K562 (cell line): ENCODE measurements around the gene BPNT1. TPM values are rescaled to one million over a fixed set of nuclear protein-coding genes. Genes with fewer than 3 reads are reported as not detected.

Source experiments
- ATAC-seq: fragments of 200-7000 bp; cut with Tn5 transposase; 3 replicates; pipeline ENCODE4 v1.9.1; 2020; ENCODE audit warnings: moderate library complexity
- BruUV-seq: library from RNA; stranded (reverse); fragments of 400-500 nt; replicated peaks from 2 replicates; lab custom pipeline; 2021; lab: Mats Ljungman, UMichigan
- CTCF ChIA-PET: fragments of 300-600 bp; formaldehyde crosslinking; extraction: SDS; loops from one replicate; lab custom pipeline; 2021; ENCODE audit warnings: low intra/inter-chr PET ratio; lab: Yijun Ruan, JAX
- POLR2A ChIA-PET: fragments of 300-600, 350-650 bp; sonication (Branson Sonifier 250); formaldehyde crosslinking; extraction: SDS; loops from one replicate; lab custom pipeline; 2021; ENCODE audit warnings: antibody characterized with exemption, inconsistent platforms; lab: Yijun Ruan, JAX
- DNase-seq, 4 experiments: peaks; one replicate each; pipeline versions ENCODE4 v3.0.0 to v3.0.0-alpha.2; 2011 to 2018; ENCODE audit warnings: low spot score in 3 of 4, mixed read lengths in 3 of 4; ENCODE audit errors: extremely low read depth in 1 of 4
- FAIRE-seq: peaks from 2 replicates; lab custom pipeline; 2011; peaks lifted over from hg19 to GRCh38; lab: Jason Lieb, UNC
- H2AFZ ChIP-seq: 2 replicates; pipeline ENCODE4 v1.6.0; 2011; ENCODE audit warnings: low read depth, low read length, control low read depth, inconsistent platforms
- H3K27ac ChIP-seq: fragments of 200-600 bp; 3 replicates; pipeline ENCODE4 v1.8.0; 2011; ENCODE audit warnings: low read depth, mild to moderate bottlenecking, control low read depth, inconsistent platforms, low read length, moderate library complexity, mixed read lengths; ENCODE audit errors: extremely low read depth
- H3K27me3 ChIP-seq, 2 experiments: fragments of 300-600 bp in 1 of 2; 2 replicates in 1 of 2; 3 replicates in 1 of 2; pipeline versions ENCODE4 v1.6.0 to v1.8.0; 2011; ENCODE audit warnings: inconsistent platforms in 2 of 2, low read length in 2 of 2, mild to moderate bottlenecking in 1 of 2, mixed read lengths in 1 of 2, moderate library complexity in 1 of 2; ENCODE audit not compliant: control insufficient read depth in 2 of 2, insufficient read depth in 2 of 2
- H3K36me3 ChIP-seq: fragments of 300-600 bp; 3 replicates; pipeline ENCODE4 v1.8.0; 2011; ENCODE audit warnings: mild to moderate bottlenecking, low read length, inconsistent platforms; ENCODE audit not compliant: control insufficient read depth, insufficient read depth
- H3K4me1 ChIP-seq, 2 experiments: fragments of 200-600 bp in 1 of 2; replicated peaks in 1 of 2; 2 replicates in 1 of 2; 3 replicates in 1 of 2; pipeline versions ENCODE4 v1.5.1 to v1.8.0; 2011; ENCODE audit warnings: inconsistent platforms in 2 of 2, low read length in 2 of 2, mild to moderate bottlenecking in 1 of 2, mixed read lengths in 1 of 2, moderate library complexity in 1 of 2; ENCODE audit not compliant: control insufficient read depth in 2 of 2, insufficient read depth in 2 of 2
- H3K4me2 ChIP-seq: 2 replicates; pipeline ENCODE4 v1.6.1; 2011; ENCODE audit warnings: low read length, control low read depth, inconsistent platforms, mixed read lengths; ENCODE audit not compliant: insufficient read depth
- H3K4me3 ChIP-seq: fragments of 200-600 bp; sonication (generic), shearing (Covaris generic); 2 replicates; pipeline ENCODE4 v1.5.1; 2016; ENCODE audit warnings: control low read depth, inconsistent platforms
- H3K79me2 ChIP-seq: fragments of 200-600 bp; 3 replicates; pipeline ENCODE4 v1.8.0; 2011; ENCODE audit warnings: low read length, inconsistent platforms; ENCODE audit not compliant: control insufficient read depth, insufficient read depth
- H3K9ac ChIP-seq, 2 experiments: 2 replicates each; pipeline versions ENCODE4 v1.6.0 to v1.6.1; 2011; ENCODE audit warnings: low read depth in 2 of 2, low read length in 2 of 2, control low read depth in 1 of 2, inconsistent platforms in 1 of 2, mild to moderate bottlenecking in 1 of 2, mixed read lengths in 1 of 2; ENCODE audit not compliant: insufficient read depth in 1 of 2
- H3K9me1 ChIP-seq: one replicate; pipeline ENCODE4 v1.6.0; 2011; ENCODE audit warnings: inconsistent platforms, mild to moderate bottlenecking, low read length, moderate library complexity; ENCODE audit not compliant: control insufficient read depth, insufficient read depth
- H3K9me3 ChIP-seq: replicated peaks from 2 replicates; pipeline ENCODE4 v1.5.1; 2011; ENCODE audit warnings: low read depth, low read length, inconsistent platforms; ENCODE audit not compliant: control insufficient read depth, insufficient read depth
- H4K20me1 ChIP-seq: replicated peaks from 2 replicates; pipeline ENCODE4 v1.6.1; 2011; ENCODE audit warnings: low read length, inconsistent platforms, mixed read lengths; ENCODE audit not compliant: control insufficient read depth, insufficient read depth
- ARNT ChIP-seq, 2 experiments: fragments of 450-650 bp; IDR thresholded peaks; 2 replicates each; pipeline ENCODE4 v1.6.1; 2016; ENCODE audit warnings: mild to moderate bottlenecking in 1 of 2
- FIP1L1 ChIP-seq: fragments of 200-400 bp; formaldehyde crosslinking; IDR thresholded peaks from 2 replicates; pipeline ENCODE4 v1.6.1; 2018; ENCODE audit warnings: mild to moderate bottlenecking, low read depth, low read length; ENCODE audit not compliant: poor library complexity, severe bottlenecking
- FUS ChIP-seq: fragments of 200-400 bp; formaldehyde crosslinking; optimal IDR thresholded peaks from 2 replicates; pipeline ENCODE3; 2017; ENCODE audit warnings: low read depth, low read length
- MIER1 ChIP-seq: fragments of 450-650 bp; IDR thresholded peaks from 2 replicates; pipeline ENCODE4 v1.6.1; 2016; ENCODE audit warnings: antibody characterized with exemption, mild to moderate bottlenecking, low read depth
- MTA2 ChIP-seq: fragments of 450-650 bp; IDR thresholded peaks from 2 replicates; pipeline ENCODE4 v1.6.1; 2016; ENCODE audit warnings: low read depth
- NFIX ChIP-seq: fragments of 250-450 bp; sonication (Bioruptor Pico); IDR thresholded peaks from 2 replicates; pipeline ENCODE4 v1.4.0; 2020; ENCODE audit warnings: low read depth, mild to moderate bottlenecking, moderate library complexity
- NR4A1 ChIP-seq, 2 experiments: fragments of 250-450 bp in 1 of 2; fragments of 450-650 bp in 1 of 2; sonication (Bioruptor Pico) in 1 of 2; IDR thresholded peaks; 2 replicates each; pipeline versions ENCODE4 v1.4.0 to v1.6.1; 2016 to 2020; ENCODE audit warnings: mild to moderate bottlenecking in 2 of 2, missing compliant biosample characterization in 1 of 2, missing genetic modification characterization in 1 of 2, moderate library complexity in 1 of 2
- U2AF1 ChIP-seq: fragments of 200-400 bp; formaldehyde crosslinking; optimal IDR thresholded peaks from 2 replicates; pipeline ENCODE3; 2017; ENCODE audit warnings: mild to moderate bottlenecking, low read depth, low read length, moderate library complexity
- ZNF23 ChIP-seq: fragments of 250-450 bp; sonication (Bioruptor Pico); IDR thresholded peaks from 2 replicates; pipeline ENCODE4 v1.4.0; 2020; ENCODE audit warnings: mild to moderate bottlenecking
- ZNF764 ChIP-seq: fragments of 250-450 bp; sonication (Bioruptor Pico); IDR thresholded peaks from 2 replicates; pipeline ENCODE4 v1.4.0; 2020; ENCODE audit warnings: low read depth, mild to moderate bottlenecking, moderate library complexity
- in situ Hi-C: fragments of 300-500 bp; cut with MboI; formaldehyde crosslinking; loops from 4 replicates; pipeline ENCODE4 v1.15.0; 2018; ENCODE audit warnings: inconsistent platforms, mixed read lengths
- intact Hi-C: fragments of 100-400 bp; cut with micrococcal nuclease; formaldehyde crosslinking; loops from 2 replicates; pipeline ENCODE4 v1.14.2; 2022
- polyA plus RNA-seq, 8 experiments: library from polyadenylated mRNA; depleted of rRNA in 4 of 8; stranded (reverse) in 5 of 8; unstranded in 3 of 8; fragments of >200 nt; fragmentation: Nextera tagmentation in 2 of 8; fragmentation: Illumina TruSeq in 1 of 8; extraction: Ambion mirVana in 2 of 8; extraction: Trizol in 1 of 8; gene quantifications; 2 replicates each; pipeline versions ENCODE4 v1.2.1 to v1.2.3, GENCODE V29; 2011 to 2014; ENCODE audit warnings: inconsistent platforms in 1 of 8, missing spikeins in 1 of 8
- total RNA-seq, 7 experiments: library from RNA; depleted of rRNA in 6 of 7; stranded (reverse); fragments of >200 nt in 6 of 7; fragmentation: Illumina TruSeq in 2 of 7; extraction: Trizol in 2 of 7; gene quantifications; 2 replicates each; pipeline versions ENCODE4 v1.2.1 to v1.2.3, GENCODE V29; 2011 to 2021; ENCODE audit warnings: low replicate concordance in 1 of 7
- TF ChIP-seq, protein P1 (sequence below), 2 experiments: fragments of 450-650 bp in 1 of 2; sonication (generic) in 1 of 2; formaldehyde crosslinking in 1 of 2; IDR thresholded peaks in 1 of 2; conservative IDR thresholded peaks in 1 of 2; 2 replicates each; pipeline versions ENCODE4 v1.6.1 to v1.8.1; 2016 to 2023; ENCODE audit warnings: mild to moderate bottlenecking in 2 of 2, moderate library complexity in 2 of 2, inconsistent platforms in 1 of 2, missing genetic modification reagents in 1 of 2
- TF ChIP-seq, protein P2 (sequence below): fragments of 250-450 bp; sonication (Bioruptor Pico); IDR thresholded peaks from 2 replicates; pipeline ENCODE4 v1.8.0; 2021; ENCODE audit warnings: borderline replicate concordance, mild to moderate bottlenecking, moderate library complexity; ENCODE audit not compliant: poor library complexity, severe bottlenecking
- TF ChIP-seq, protein P3 (sequence below): fragments of 450-650 bp; formaldehyde crosslinking; IDR thresholded peaks from 2 replicates; pipeline ENCODE4 v1.4.0; 2020; ENCODE audit warnings: mild to moderate bottlenecking
- TF ChIP-seq, protein P4 (sequence below): fragments of 250-450 bp; sonication (Bioruptor Pico); IDR thresholded peaks from 2 replicates; pipeline ENCODE4 v1.8.0; 2021; ENCODE audit warnings: moderate library complexity, mild to moderate bottlenecking, inconsistent platforms
- TF ChIP-seq, protein P5 (sequence below): fragments of 450-650 bp; formaldehyde crosslinking; IDR thresholded peaks from 2 replicates; pipeline ENCODE4 v1.4.0; 2022; ENCODE audit warnings: mild to moderate bottlenecking, moderate library complexity
- TF ChIP-seq, protein P6 (sequence below): sonication (generic); formaldehyde crosslinking; IDR thresholded peaks from 2 replicates; pipeline ENCODE4 v1.8.1; 2023; ENCODE audit warnings: mild to moderate bottlenecking, missing genetic modification reagents

Gene BPNT1
- total and polyA plus RNA-seq, 9 of the 15 experiments (the other 6 are each of a cell fraction or from before 2014, with no cell fraction given): 30.2 to 73.8 (median 40.5) TPM

DNA sequence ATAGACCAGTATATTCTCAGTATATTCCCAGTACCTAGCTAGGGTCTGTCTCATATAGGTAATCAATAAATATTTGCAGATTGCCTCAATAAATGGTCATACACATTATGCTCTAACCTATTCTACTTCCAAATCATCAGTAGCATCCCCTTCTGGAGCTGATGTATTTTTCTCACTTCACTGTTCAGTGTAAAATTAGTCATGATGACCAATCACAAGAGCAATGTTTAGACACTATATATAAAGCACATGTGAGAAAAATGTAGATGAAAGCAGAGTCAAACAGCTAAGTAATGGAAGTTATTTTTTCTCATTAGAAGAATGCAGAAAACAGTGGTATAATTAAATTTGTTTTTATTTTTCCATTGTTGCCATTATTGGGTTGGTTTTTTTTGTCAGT is 78.0 kb downstream of the BPNT1 start:
- H3K36me3 ChIP-seq: peaks cover 90% of the 10 kb centered on the region
- no peak for TF ChIP-seq FUS
- no peak for TF ChIP-seq NFIX
- TF ChIP-seq, protein P1, sequence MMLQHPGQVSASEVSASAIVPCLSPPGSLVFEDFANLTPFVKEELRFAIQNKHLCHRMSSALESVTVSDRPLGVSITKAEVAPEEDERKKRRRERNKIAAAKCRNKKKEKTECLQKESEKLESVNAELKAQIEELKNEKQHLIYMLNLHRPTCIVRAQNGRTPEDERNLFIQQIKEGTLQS (IDR thresholded peaks at IDR 0.05): no peak
- TF ChIP-seq, protein P1 (CRISPR knock-in tag; conservative IDR thresholded peaks at IDR 0.05): no peak
- TF ChIP-seq, protein P2, sequence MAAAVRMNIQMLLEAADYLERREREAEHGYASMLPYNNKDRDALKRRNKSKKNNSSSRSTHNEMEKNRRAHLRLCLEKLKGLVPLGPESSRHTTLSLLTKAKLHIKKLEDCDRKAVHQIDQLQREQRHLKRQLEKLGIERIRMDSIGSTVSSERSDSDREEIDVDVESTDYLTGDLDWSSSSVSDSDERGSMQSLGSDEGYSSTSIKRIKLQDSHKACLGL (CRISPR knock-in tag): no peak
- no peak for TF ChIP-seq MIER1
- TF ChIP-seq ZNF23 (CRISPR knock-in tag): no peak
- TF ChIP-seq MTA2: no peak
- TF ChIP-seq NR4A1 (CRISPR knock-in tag; IDR thresholded peaks at IDR 0.05): no peak
- TF ChIP-seq NR4A1 (tag; IDR thresholded peaks at IDR 0.05): no peak
- no peak for TF ChIP-seq FIP1L1
- TF ChIP-seq, protein P3, sequence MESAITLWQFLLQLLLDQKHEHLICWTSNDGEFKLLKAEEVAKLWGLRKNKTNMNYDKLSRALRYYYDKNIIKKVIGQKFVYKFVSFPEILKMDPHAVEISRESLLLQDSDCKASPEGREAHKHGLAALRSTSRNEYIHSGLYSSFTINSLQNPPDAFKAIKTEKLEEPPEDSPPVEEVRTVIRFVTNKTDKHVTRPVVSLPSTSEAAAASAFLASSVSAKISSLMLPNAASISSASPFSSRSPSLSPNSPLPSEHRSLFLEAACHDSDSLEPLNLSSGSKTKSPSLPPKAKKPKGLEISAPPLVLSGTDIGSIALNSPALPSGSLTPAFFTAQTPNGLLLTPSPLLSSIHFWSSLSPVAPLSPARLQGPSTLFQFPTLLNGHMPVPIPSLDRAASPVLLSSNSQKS: no peak
- TF ChIP-seq, protein P4, sequence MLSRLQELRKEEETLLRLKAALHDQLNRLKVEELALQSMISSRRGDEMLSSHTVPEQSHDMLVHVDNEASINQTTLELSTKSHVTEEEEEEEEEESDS (CRISPR knock-in tag): no peak
- TF ChIP-seq ZNF764 (CRISPR knock-in tag): no peak
- TF ChIP-seq, protein P5, sequence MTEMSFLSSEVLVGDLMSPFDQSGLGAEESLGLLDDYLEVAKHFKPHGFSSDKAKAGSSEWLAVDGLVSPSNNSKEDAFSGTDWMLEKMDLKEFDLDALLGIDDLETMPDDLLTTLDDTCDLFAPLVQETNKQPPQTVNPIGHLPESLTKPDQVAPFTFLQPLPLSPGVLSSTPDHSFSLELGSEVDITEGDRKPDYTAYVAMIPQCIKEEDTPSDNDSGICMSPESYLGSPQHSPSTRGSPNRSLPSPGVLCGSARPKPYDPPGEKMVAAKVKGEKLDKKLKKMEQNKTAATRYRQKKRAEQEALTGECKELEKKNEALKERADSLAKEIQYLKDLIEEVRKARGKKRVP (CRISPR knock-in tag): no peak
- no peak for TF ChIP-seq U2AF1
- TF ChIP-seq ARNT (IDR thresholded peaks at IDR 0.05): no peak
- TF ChIP-seq, protein P6, sequence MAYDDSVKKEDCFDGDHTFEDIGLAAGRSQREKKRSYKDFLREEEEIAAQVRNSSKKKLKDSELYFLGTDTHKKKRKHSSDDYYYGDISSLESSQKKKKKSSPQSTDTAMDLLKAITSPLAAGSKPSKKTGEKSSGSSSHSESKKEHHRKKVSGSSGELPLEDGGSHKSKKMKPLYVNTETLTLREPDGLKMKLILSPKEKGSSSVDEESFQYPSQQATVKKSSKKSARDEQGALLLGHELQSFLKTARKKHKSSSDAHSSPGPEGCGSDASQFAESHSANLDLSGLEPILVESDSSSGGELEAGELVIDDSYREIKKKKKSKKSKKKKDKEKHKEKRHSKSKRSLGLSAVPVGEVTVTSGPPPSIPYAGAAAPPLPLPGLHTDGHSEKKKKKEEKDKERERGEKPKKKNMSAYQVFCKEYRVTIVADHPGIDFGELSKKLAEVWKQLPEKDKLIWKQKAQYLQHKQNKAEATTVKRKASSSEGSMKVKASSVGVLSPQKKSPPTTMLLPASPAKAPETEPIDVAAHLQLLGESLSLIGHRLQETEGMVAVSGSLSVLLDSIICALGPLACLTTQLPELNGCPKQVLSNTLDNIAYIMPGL (CRISPR knock-in tag): no peak

More for the DNA sequence above, 78.0 kb downstream of the BPNT1 start:
- CTCF ChIA-PET: no interaction called here
- ATAC-seq: no peak
- Histone ChIP-seq H4K20me1 (no peaks in the 10 kb centered on the region), H3K4me1 (no peaks in the 10 kb centered on the region), H3K9me3 (no peaks in the 10 kb centered on the region), H2AFZ (no peak overlapping the region), H3K4me3 (no peak overlapping the region), H3K9me1 (no peaks in the 10 kb centered on the region), H3K27me3 (no peaks in the 10 kb centered on the region), H3K4me2 (no peak overlapping the region), H3K27ac (no peak overlapping the region), H3K79me2 (no peaks in the 10 kb centered on the region), H3K9ac (no peak overlapping the region)
- peak; percentile 23 for FAIRE-seq
- intact Hi-C loops: no loop called here
- BruUV-seq: no TSS peak
- in situ Hi-C loops: no loop called here
- POLR2A ChIA-PET: interaction anchor here (1.2 to 8.9 kb wide), 6 partner anchors 12 to 98 kb away, joined by 3 to 47 read pairs (median 3); no protein-coding TSS in a partner anchor
- no peak for DNase-seq
